K562 (cell line): ENCODE measurements around the gene STAT4.

ENCODE experiments used
- ATF7 ChIP-seq: fragments of 450-650 bp; IDR thresholded peaks from 2 replicates; pipeline ENCODE4 v1.7.1; 2014; ENCODE audit warnings: mild to moderate bottlenecking, moderate library complexity
- E2F8 ChIP-seq: fragments of 450-650 bp; IDR thresholded peaks from 2 replicates; pipeline ENCODE4 v1.7.1; 2018; ENCODE audit warnings: mild to moderate bottlenecking, low read depth; ENCODE audit not compliant: partially characterized antibody
- ESRRA ChIP-seq: fragments of 450-650 bp; IDR thresholded peaks from 2 replicates; pipeline ENCODE4 v1.6.1; 2014; ENCODE audit warnings: low read depth, mild to moderate bottlenecking, moderate library complexity, borderline replicate concordance
- EZH2 ChIP-seq: IDR thresholded peaks from 2 replicates; pipeline ENCODE4 v1.6.1; 2012; ENCODE audit warnings: low read depth, mild to moderate bottlenecking, inconsistent platforms, low read length, borderline replicate concordance
- ILF3 ChIP-seq: fragments of 450-650 bp; IDR thresholded peaks from 2 replicates; pipeline ENCODE4 v1.6.1; 2018; ENCODE audit warnings: antibody characterized with exemption, mild to moderate bottlenecking, moderate library complexity, borderline replicate concordance
- LARP7 ChIP-seq: fragments of 450-650 bp; IDR thresholded peaks from 2 replicates; pipeline ENCODE4 v1.6.1; 2016
- MEF2D ChIP-seq: conservative IDR thresholded peaks from 2 replicates; pipeline ENCODE4 v1.6.1; 2016; ENCODE audit warnings: low read depth, missing genetic modification characterization, missing compliant biosample characterization
- PHF20 ChIP-seq: fragments of 450-650 bp; IDR thresholded peaks from 2 replicates; pipeline ENCODE4 v1.6.1; 2018; ENCODE audit not compliant: partially characterized antibody
- SIRT6 ChIP-seq: IDR thresholded peaks from one replicate; pipeline ENCODE4 v1.6.1; 2012; ENCODE audit warnings: low read depth, mild to moderate bottlenecking, control low read depth, inconsistent platforms, low read length, moderate library complexity
- SOX6 ChIP-seq: fragments of 450-650 bp; IDR thresholded peaks from 2 replicates; pipeline ENCODE4 v1.6.1; 2014; ENCODE audit warnings: mild to moderate bottlenecking
- TBL1XR1 ChIP-seq, 2 experiments: IDR thresholded peaks; 2 replicates each; pipeline ENCODE4 v1.6.1; 2012; ENCODE audit warnings: improper control_type of control experiment in 2 of 2, low read length in 2 of 2, mild to moderate bottlenecking in 1 of 2
- ZNF121 ChIP-seq: sonication (generic); formaldehyde crosslinking; conservative IDR thresholded peaks from 2 replicates; pipeline ENCODE4 v1.8.0; 2022; ENCODE audit warnings: missing genetic modification reagents
- ZNF79 ChIP-seq: fragments of 250-450 bp; sonication (Bioruptor Pico); IDR thresholded peaks from 2 replicates; pipeline ENCODE4 v1.4.0; 2020; ENCODE audit warnings: low read depth, mild to moderate bottlenecking, moderate library complexity
- TF ChIP-seq, protein P1 (sequence below), 3 experiments: IDR thresholded peaks in 2 of 3; conservative IDR thresholded peaks in 1 of 3; 2 replicates each; pipeline ENCODE4 v1.5.1; 2011 to 2012; ENCODE audit warnings: low read length in 3 of 3, mild to moderate bottlenecking in 3 of 3, control low read depth in 2 of 3, improper control_type of control experiment in 1 of 3, inconsistent platforms in 1 of 3, low read depth in 1 of 3, mixed read lengths in 1 of 3, moderate library complexity in 1 of 3; ENCODE audit not compliant: insufficient read depth in 2 of 3

- TF ChIP-seq ILF3, result no peak
- no peak for TF ChIP-seq PHF20
- no peak for TF ChIP-seq ZNF121 (CRISPR knock-in tag)
- TF ChIP-seq, protein P1, sequence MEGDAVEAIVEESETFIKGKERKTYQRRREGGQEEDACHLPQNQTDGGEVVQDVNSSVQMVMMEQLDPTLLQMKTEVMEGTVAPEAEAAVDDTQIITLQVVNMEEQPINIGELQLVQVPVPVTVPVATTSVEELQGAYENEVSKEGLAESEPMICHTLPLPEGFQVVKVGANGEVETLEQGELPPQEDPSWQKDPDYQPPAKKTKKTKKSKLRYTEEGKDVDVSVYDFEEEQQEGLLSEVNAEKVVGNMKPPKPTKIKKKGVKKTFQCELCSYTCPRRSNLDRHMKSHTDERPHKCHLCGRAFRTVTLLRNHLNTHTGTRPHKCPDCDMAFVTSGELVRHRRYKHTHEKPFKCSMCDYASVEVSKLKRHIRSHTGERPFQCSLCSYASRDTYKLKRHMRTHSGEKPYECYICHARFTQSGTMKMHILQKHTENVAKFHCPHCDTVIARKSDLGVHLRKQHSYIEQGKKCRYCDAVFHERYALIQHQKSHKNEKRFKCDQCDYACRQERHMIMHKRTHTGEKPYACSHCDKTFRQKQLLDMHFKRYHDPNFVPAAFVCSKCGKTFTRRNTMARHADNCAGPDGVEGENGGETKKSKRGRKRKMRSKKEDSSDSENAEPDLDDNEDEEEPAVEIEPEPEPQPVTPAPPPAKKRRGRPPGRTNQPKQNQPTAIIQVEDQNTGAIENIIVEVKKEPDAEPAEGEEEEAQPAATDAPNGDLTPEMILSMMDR (IDR thresholded peaks at IDR 0.05 in 2 of 3, conservative IDR thresholded peaks at IDR 0.05 in 1 of 3; ENCODE audit: insufficient read depth in 2 of 3, low read depth in 1 of 3, low read length in 3 of 3), result no peak
- TF ChIP-seq TBL1XR1 (IDR thresholded peaks at IDR 0.05; ENCODE audit: low read length in 2 of 2), result no peak
- no peak for TF ChIP-seq ATF7
- TF ChIP-seq SIRT6, result no peak
- TF ChIP-seq SOX6, result no peak
- TF ChIP-seq E2F8, result no peak
- TF ChIP-seq LARP7, result no peak
- TF ChIP-seq MEF2D (tag), result no peak
- no peak for TF ChIP-seq ZNF79 (CRISPR knock-in tag)
- no peak for TF ChIP-seq ESRRA
- TF ChIP-seq EZH2, result no peak
These were observed 1.9 kb upstream of the STAT4 start for GRCh38 chr2:191152482-191153240.
